Measurements from ENCODE around the gene DARS1.

DNA sequence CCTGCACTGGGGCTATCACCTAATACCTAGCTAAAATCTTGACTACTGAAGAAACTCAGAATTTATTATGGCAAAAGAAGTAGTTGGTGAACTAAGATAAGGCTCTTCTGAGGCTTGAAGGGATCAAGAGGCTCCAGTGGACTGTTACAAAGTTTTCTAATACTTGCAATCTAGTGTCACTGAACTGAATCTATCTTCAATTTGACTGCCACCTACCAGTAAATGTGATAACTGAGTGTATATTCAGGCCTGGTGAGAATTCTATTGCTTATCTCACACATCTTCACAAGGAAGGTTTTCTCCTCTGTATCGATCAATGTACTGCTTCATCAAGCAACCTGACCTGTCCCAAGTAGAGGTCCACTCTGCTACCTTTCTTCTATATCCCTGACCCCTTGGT lies 40.8 kb downstream of the DARS1 start:
- TF ChIP-seq, protein P1, sequence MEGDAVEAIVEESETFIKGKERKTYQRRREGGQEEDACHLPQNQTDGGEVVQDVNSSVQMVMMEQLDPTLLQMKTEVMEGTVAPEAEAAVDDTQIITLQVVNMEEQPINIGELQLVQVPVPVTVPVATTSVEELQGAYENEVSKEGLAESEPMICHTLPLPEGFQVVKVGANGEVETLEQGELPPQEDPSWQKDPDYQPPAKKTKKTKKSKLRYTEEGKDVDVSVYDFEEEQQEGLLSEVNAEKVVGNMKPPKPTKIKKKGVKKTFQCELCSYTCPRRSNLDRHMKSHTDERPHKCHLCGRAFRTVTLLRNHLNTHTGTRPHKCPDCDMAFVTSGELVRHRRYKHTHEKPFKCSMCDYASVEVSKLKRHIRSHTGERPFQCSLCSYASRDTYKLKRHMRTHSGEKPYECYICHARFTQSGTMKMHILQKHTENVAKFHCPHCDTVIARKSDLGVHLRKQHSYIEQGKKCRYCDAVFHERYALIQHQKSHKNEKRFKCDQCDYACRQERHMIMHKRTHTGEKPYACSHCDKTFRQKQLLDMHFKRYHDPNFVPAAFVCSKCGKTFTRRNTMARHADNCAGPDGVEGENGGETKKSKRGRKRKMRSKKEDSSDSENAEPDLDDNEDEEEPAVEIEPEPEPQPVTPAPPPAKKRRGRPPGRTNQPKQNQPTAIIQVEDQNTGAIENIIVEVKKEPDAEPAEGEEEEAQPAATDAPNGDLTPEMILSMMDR (IDR thresholded peaks at IDR 0.05): no peak
- no peak for TF ChIP-seq POLR2A (IDR thresholded peaks at IDR 0.05)
